HepG2 (cell line): ENCODE measurements around the gene CHST1. TPM values are rescaled to one million over a fixed set of nuclear protein-coding genes. Genes with fewer than 3 reads are reported as not detected.

Experiments
- FOXA1 ChIP-seq, 2 experiments: fragments of 450-650 bp in 1 of 2; sonication (generic) in 1 of 2; formaldehyde crosslinking in 1 of 2; IDR thresholded peaks; 2 replicates each; pipeline versions ENCODE4 v1.4.0 to v1.6.1; 2016 to 2020; ENCODE audit warnings: missing genetic modification reagents in 1 of 2
- HIVEP1 ChIP-seq: sonication (generic); formaldehyde crosslinking; IDR thresholded peaks from 2 replicates; pipeline ENCODE4 v1.4.0; 2020; ENCODE audit warnings: mild to moderate bottlenecking, missing genetic modification reagents
- HNF4G ChIP-seq, 2 experiments: sonication (generic) in 1 of 2; formaldehyde crosslinking in 1 of 2; IDR thresholded peaks; 2 replicates each; pipeline versions ENCODE4 v1.4.0 to v1.6.1; 2011 to 2020; ENCODE audit warnings: borderline replicate concordance in 2 of 2, low read depth in 2 of 2, mild to moderate bottlenecking in 2 of 2, low read length in 1 of 2, missing genetic modification reagents in 1 of 2, moderate library complexity in 1 of 2
- HNRNPH1 ChIP-seq: fragments of 200-400 bp; formaldehyde crosslinking; optimal IDR thresholded peaks from 2 replicates; pipeline ENCODE3; 2017; ENCODE audit warnings: mild to moderate bottlenecking, low read depth, low read length
- HOXA3 ChIP-seq: sonication (generic); formaldehyde crosslinking; IDR thresholded peaks from 2 replicates; pipeline ENCODE4 v1.5.0; 2020; ENCODE audit warnings: missing genetic modification reagents
- NFAT5 ChIP-seq: sonication (generic); formaldehyde crosslinking; IDR thresholded peaks from 2 replicates; pipeline ENCODE4 v1.4.0; 2020; ENCODE audit warnings: missing genetic modification reagents
- PRDM4 ChIP-seq: sonication (generic); formaldehyde crosslinking; IDR thresholded peaks from 2 replicates; pipeline ENCODE4 v1.9.0; 2021; ENCODE audit warnings: missing genetic modification reagents, borderline replicate concordance
- REXO4 ChIP-seq: sonication (generic); formaldehyde crosslinking; IDR thresholded peaks from 2 replicates; pipeline ENCODE4 v1.8.0; 2022; ENCODE audit warnings: missing genetic modification reagents, mild to moderate bottlenecking, borderline replicate concordance
- SRSF9 ChIP-seq: fragments of 200-400 bp; formaldehyde crosslinking; IDR thresholded peaks from 2 replicates; pipeline ENCODE4 v1.6.1; 2018; ENCODE audit warnings: borderline replicate concordance, mild to moderate bottlenecking, low read depth, low read length; ENCODE audit not compliant: insufficient read depth, poor library complexity, severe bottlenecking
- ZFP82 ChIP-seq: sonication (generic); formaldehyde crosslinking; IDR thresholded peaks from 2 replicates; pipeline ENCODE4 v1.5.1; 2020; ENCODE audit warnings: mild to moderate bottlenecking, missing genetic modification reagents, borderline replicate concordance
- ZMYM3 ChIP-seq: sonication (generic); formaldehyde crosslinking; IDR thresholded peaks from 2 replicates; pipeline ENCODE4 v1.5.1; 2020; ENCODE audit warnings: mild to moderate bottlenecking, missing genetic modification reagents
- ZNF660 ChIP-seq: sonication (generic); formaldehyde crosslinking; IDR thresholded peaks from 2 replicates; pipeline ENCODE4 v1.5.1; 2020; ENCODE audit warnings: mild to moderate bottlenecking, low read depth, missing genetic modification reagents, borderline replicate concordance
- polyA plus RNA-seq, 8 experiments: library from polyadenylated mRNA; depleted of rRNA in 3 of 8; stranded (reverse) in 7 of 8; unstranded in 1 of 8; fragments of >200 nt; fragmentation: Illumina TruSeq in 4 of 8; extraction: Trizol in 4 of 8; gene quantifications; 2 replicates each; pipeline versions ENCODE4 v1.2.1 to v1.2.3, GENCODE V29; 2011 to 2016; ENCODE audit warnings: low read depth in 4 of 8, missing spikeins in 1 of 8, mixed read lengths in 1 of 8; ENCODE audit not compliant: insufficient read depth in 1 of 8
- total RNA-seq, 5 experiments: library from RNA; depleted of rRNA; stranded (reverse); fragments of >200 nt; fragmentation: Illumina TruSeq; extraction: Trizol; gene quantifications; 2 replicates each; pipeline ENCODE4 v1.2.3, GENCODE V29; 2016; ENCODE audit warnings: low read depth in 1 of 5

Gene CHST1
- total and polyA plus RNA-seq, 2 of the 13 experiments (the other 11 are each of a cell fraction or from before 2014, with no cell fraction given) = not detected

- TF ChIP-seq SRSF9 (no peak), FOXA1 (IDR thresholded peaks at IDR 0.05) (no peak), FOXA1 (CRISPR knock-in tag; IDR thresholded peaks at IDR 0.05) (no peak), HOXA3 (no peak), NFAT5 (no peak), ZFP82 (CRISPR knock-in tag) (no peak), PRDM4 (CRISPR knock-in tag) (no peak), HNF4G (IDR thresholded peaks at IDR 0.05; ENCODE audit: borderline replicate concordance, low read depth, low read length) (no peak), HNF4G (CRISPR knock-in tag; IDR thresholded peaks at IDR 0.05; ENCODE audit: borderline replicate concordance, low read depth) (no peak), ZMYM3 (CRISPR knock-in tag) (no peak), ZNF660 (CRISPR knock-in tag) (no peak), HNRNPH1 (no peak), REXO4 (CRISPR knock-in tag) (no peak), HIVEP1 (no peak)
- TF ChIP-seq, all 625 proteins: peak for 0
Measured at GRCh38 chr11:45684440-45684839, 19.0 kb upstream of the CHST1 start (continued).
